WTC11 (cell line): ENCODE results near the gene MON1A. TPM values are rescaled to one million over a fixed set of nuclear protein-coding genes. Genes with fewer than 3 reads are reported as not detected.

ENCODE experiments used
- ATAC-seq: fragments of 200-7000 bp; cut with Tn5 transposase; 2 replicates; pipeline ENCODE4 v1.10.0; 2021; ENCODE audit warnings: mild to moderate bottlenecking, moderate library complexity
- CTCF ChIA-PET: fragments of 300-600 bp; sonication (Branson Sonifier 250); formaldehyde crosslinking; loops from one replicate; lab custom pipeline; 2021; ENCODE audit warnings: antibody characterized with exemption; lab: Charles Lee
- POLR2A ChIA-PET: fragments of 350-600 bp; sonication (Branson Sonifier 250); formaldehyde crosslinking; loops from one replicate; lab custom pipeline; 2021; ENCODE audit warnings: antibody characterized with exemption; lab: Charles Lee
- DNase-seq: peaks from one replicate; pipeline ENCODE4 v3.0.0; 2021; ENCODE audit warnings: low spot score
- H3K27ac Mint-ChIP-seq: 2 replicates; pipeline ENCODE4 v1.8.0; 2021; ENCODE audit warnings: mixed read lengths
- H3K27me3 Mint-ChIP-seq: 2 replicates; pipeline ENCODE4 v1.8.0; 2021; ENCODE audit warnings: low read depth, mild to moderate bottlenecking, moderate library complexity, mixed read lengths
- H3K36me3 Mint-ChIP-seq: 2 replicates; pipeline ENCODE4 v1.8.0; 2021; ENCODE audit warnings: mixed read lengths
- H3K4me1 Mint-ChIP-seq: 2 replicates; pipeline ENCODE4 v1.8.0; 2022; ENCODE audit warnings: mixed read lengths
- H3K4me3 Mint-ChIP-seq: 2 replicates; pipeline ENCODE4 v1.8.0; 2021; ENCODE audit warnings: mild to moderate bottlenecking, moderate library complexity, mixed read lengths
- H3K9me3 Mint-ChIP-seq: 2 replicates; pipeline ENCODE4 v1.8.0; 2021; ENCODE audit warnings: mixed read lengths
- ATF6 ChIP-seq: sonication (generic); formaldehyde crosslinking; IDR thresholded peaks from 2 replicates; pipeline ENCODE4 v1.8.1; 2023; ENCODE audit warnings: mild to moderate bottlenecking, missing genetic modification reagents
- CDX4 ChIP-seq: fragments of 250-450 bp; sonication (Bioruptor Pico); IDR thresholded peaks from 2 replicates; pipeline ENCODE4 v1.9.0; 2021; ENCODE audit warnings: moderate library complexity, mild to moderate bottlenecking, inconsistent platforms, borderline replicate concordance
- CTCF ChIP-seq: fragments of 200-600 bp; IDR thresholded peaks from 2 replicates; pipeline ENCODE4 v1.8.0; 2022; ENCODE audit warnings: antibody characterized with exemption
- FOXP4 ChIP-seq: sonication (generic); formaldehyde crosslinking; IDR thresholded peaks from 2 replicates; pipeline ENCODE4 v1.8.0; 2022; ENCODE audit warnings: mild to moderate bottlenecking, missing genetic modification reagents
- GRHL2 ChIP-seq: fragments of 250-450 bp; sonication (Bioruptor Pico); IDR thresholded peaks from 2 replicates; pipeline ENCODE4 v1.8.0; 2022; ENCODE audit warnings: mild to moderate bottlenecking, moderate library complexity; ENCODE audit not compliant: insufficient replicate concordance, severe bottlenecking
- NR2C2 ChIP-seq: sonication (generic); formaldehyde crosslinking; IDR thresholded peaks from 2 replicates; pipeline ENCODE4 v1.8.0; 2022; ENCODE audit warnings: mild to moderate bottlenecking, missing genetic modification reagents
- NR3C1 ChIP-seq: sonication (generic); formaldehyde crosslinking; conservative IDR thresholded peaks from 2 replicates; pipeline ENCODE4 v1.8.1; 2023; ENCODE audit warnings: low read depth, mild to moderate bottlenecking, missing genetic modification reagents
- PRRX2 ChIP-seq: fragments of 250-450 bp; sonication (Bioruptor Pico); IDR thresholded peaks from 2 replicates; pipeline ENCODE4 v1.8.0; 2021; ENCODE audit warnings: mild to moderate bottlenecking
- TEAD1 ChIP-seq: sonication (generic); formaldehyde crosslinking; IDR thresholded peaks from 2 replicates; pipeline ENCODE4 v1.8.0; 2022; ENCODE audit warnings: mild to moderate bottlenecking, missing genetic modification reagents
- ZBTB21 ChIP-seq: sonication (generic); formaldehyde crosslinking; IDR thresholded peaks from 2 replicates; pipeline ENCODE4 v1.8.1; 2023; ENCODE audit warnings: mild to moderate bottlenecking, missing genetic modification reagents, borderline replicate concordance
- ZNF219 ChIP-seq: sonication (generic); formaldehyde crosslinking; IDR thresholded peaks from 2 replicates; pipeline ENCODE4 v1.8.0; 2023; ENCODE audit warnings: missing genetic modification reagents, mild to moderate bottlenecking, borderline replicate concordance
- ZNF317 ChIP-seq: sonication (generic); formaldehyde crosslinking; IDR thresholded peaks from 2 replicates; pipeline ENCODE4 v1.8.1; 2023; ENCODE audit warnings: low read depth, mild to moderate bottlenecking, moderate library complexity, missing genetic modification reagents, borderline replicate concordance
- total RNA-seq: library from RNA; stranded (reverse); gene quantifications from 3 replicates; pipeline ENCODE4 v1.2.3, GENCODE V29; 2021
- TF ChIP-seq, protein P1 (sequence below): sonication (generic); formaldehyde crosslinking; conservative IDR thresholded peaks from 2 replicates; pipeline ENCODE4 v1.8.1; 2023; ENCODE audit warnings: mild to moderate bottlenecking, low read depth, missing genetic modification reagents, moderate library complexity
- TF ChIP-seq, protein P2 (sequence below): sonication (generic); formaldehyde crosslinking; IDR thresholded peaks from 2 replicates; pipeline ENCODE4 v1.8.0; 2022; ENCODE audit warnings: mild to moderate bottlenecking, missing genetic modification reagents
- TF ChIP-seq, protein P3 (sequence below): sonication (generic); formaldehyde crosslinking; IDR thresholded peaks from 2 replicates; pipeline ENCODE4 v1.8.0; 2022; ENCODE audit warnings: mild to moderate bottlenecking, missing genetic modification reagents
- TF ChIP-seq, protein P4 (sequence below): sonication (generic); formaldehyde crosslinking; IDR thresholded peaks from 2 replicates; pipeline ENCODE4 v1.8.1; 2023; ENCODE audit warnings: mild to moderate bottlenecking, missing genetic modification reagents, borderline replicate concordance

MON1A gene
- total RNA-seq, 1 experiment from 2014 or later, result 8.6 TPM

DNA sequence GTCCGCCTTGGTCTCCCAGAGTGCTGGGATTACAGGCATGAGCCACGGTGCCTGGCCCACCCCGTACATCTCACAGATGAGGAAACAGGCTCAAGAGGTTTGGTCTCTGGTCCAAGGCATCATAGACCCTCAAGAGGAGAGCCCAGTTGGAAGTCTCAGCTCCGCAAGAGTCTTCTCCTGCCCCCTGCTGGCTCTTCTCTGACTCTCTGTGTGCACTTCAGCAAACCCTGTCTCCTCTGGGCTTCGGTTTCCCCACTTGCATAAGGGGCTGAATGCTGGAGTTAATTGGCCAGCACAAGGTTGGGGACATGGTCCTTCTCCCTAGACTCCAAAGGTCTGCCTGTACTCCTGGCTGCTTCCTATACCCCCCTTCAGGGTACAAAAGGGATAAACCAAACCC is 29.8 kb downstream of the MON1A start:
- ATAC-seq, result peak; percentile 8
- TF ChIP-seq, protein P1, sequence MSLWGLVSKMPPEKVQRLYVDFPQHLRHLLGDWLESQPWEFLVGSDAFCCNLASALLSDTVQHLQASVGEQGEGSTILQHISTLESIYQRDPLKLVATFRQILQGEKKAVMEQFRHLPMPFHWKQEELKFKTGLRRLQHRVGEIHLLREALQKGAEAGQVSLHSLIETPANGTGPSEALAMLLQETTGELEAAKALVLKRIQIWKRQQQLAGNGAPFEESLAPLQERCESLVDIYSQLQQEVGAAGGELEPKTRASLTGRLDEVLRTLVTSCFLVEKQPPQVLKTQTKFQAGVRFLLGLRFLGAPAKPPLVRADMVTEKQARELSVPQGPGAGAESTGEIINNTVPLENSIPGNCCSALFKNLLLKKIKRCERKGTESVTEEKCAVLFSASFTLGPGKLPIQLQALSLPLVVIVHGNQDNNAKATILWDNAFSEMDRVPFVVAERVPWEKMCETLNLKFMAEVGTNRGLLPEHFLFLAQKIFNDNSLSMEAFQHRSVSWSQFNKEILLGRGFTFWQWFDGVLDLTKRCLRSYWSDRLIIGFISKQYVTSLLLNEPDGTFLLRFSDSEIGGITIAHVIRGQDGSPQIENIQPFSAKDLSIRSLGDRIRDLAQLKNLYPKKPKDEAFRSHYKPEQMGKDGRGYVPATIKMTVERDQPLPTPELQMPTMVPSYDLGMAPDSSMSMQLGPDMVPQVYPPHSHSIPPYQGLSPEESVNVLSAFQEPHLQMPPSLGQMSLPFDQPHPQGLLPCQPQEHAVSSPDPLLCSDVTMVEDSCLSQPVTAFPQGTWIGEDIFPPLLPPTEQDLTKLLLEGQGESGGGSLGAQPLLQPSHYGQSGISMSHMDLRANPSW (CRISPR knock-in tag), result no peak
- TF ChIP-seq CTCF, result peak; percentile 32; the same call in 1 of the 2 replicates
- TF ChIP-seq, protein P2, sequence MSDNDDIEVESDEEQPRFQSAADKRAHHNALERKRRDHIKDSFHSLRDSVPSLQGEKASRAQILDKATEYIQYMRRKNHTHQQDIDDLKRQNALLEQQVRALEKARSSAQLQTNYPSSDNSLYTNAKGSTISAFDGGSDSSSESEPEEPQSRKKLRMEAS, result 0 out of 2 replicates have a peak, but pooled peaks have one; percentile 19
- TF ChIP-seq, all 79 proteins: peak for 2
- Mint-ChIP-seq H3K27me3 (no peaks in the 10 kb centered on the region), H3K36me3 (no peaks in the 10 kb centered on the region), H3K4me1 (peaks cover 7% of the 10 kb centered on the region), H3K9me3 (no peaks in the 10 kb centered on the region), H3K4me3 (no peak overlapping the region), H3K27ac (no peak overlapping the region)
- ChIA-PET CTCF (interaction anchor here (0.6 to 8.9 kb wide), 22 partner anchors 9 to 1477 kb away, joined by 3 to 103 read pairs (median 4); partner anchors contain the start of genes AMIGO3, CAMKV, INKA1 and MON1A), POLR2A (interaction anchor here (0.6 kb wide), 1 partner anchor 26 kb away, joined by 3 read pairs; no protein-coding TSS in a partner anchor)
- DNase-seq, result peak; percentile 61

GRCh38 chr3:49898991-49899390 is 30.6 kb downstream of the MON1A start:
- no peak for DNase-seq
- CTCF ChIA-PET, result interaction anchor here (0.5 to 8.9 kb wide), 8 partner anchors 12 to 95 kb away, joined by 3 to 103 read pairs (median 18); partner anchors contain the start of gene INKA1
- no peaks in the 10 kb centered on the region for H3K9me3 Mint-ChIP-seq
- no peaks in the 10 kb centered on the region for H3K36me3 Mint-ChIP-seq
- no peak for ATAC-seq
- H3K4me1 Mint-ChIP-seq, result peaks cover 5% of the 10 kb centered on the region
- POLR2A ChIA-PET, result no interaction called here
- no peaks in the 10 kb centered on the region for H3K27me3 Mint-ChIP-seq
- no peak overlapping the region for H3K27ac Mint-ChIP-seq
- no peak overlapping the region for H3K4me3 Mint-ChIP-seq
- TF ChIP-seq ATF6 (CRISPR knock-in tag), result no peak
- no peak for TF ChIP-seq ZNF219
- TF ChIP-seq GRHL2 (CRISPR knock-in tag), result no peak
- TF ChIP-seq CDX4, result no peak
- no peak for TF ChIP-seq TEAD1 (CRISPR knock-in tag)
- no peak for TF ChIP-seq NR3C1 (CRISPR knock-in tag)
- no peak for TF ChIP-seq ZBTB21 (CRISPR knock-in tag)
- TF ChIP-seq, protein P3, sequence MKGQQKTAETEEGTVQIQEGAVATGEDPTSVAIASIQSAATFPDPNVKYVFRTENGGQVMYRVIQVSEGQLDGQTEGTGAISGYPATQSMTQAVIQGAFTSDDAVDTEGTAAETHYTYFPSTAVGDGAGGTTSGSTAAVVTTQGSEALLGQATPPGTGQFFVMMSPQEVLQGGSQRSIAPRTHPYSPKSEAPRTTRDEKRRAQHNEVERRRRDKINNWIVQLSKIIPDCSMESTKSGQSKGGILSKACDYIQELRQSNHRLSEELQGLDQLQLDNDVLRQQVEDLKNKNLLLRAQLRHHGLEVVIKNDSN (CRISPR knock-in tag), result no peak
- TF ChIP-seq NR2C2 (CRISPR knock-in tag), result no peak
- TF ChIP-seq, protein P4, sequence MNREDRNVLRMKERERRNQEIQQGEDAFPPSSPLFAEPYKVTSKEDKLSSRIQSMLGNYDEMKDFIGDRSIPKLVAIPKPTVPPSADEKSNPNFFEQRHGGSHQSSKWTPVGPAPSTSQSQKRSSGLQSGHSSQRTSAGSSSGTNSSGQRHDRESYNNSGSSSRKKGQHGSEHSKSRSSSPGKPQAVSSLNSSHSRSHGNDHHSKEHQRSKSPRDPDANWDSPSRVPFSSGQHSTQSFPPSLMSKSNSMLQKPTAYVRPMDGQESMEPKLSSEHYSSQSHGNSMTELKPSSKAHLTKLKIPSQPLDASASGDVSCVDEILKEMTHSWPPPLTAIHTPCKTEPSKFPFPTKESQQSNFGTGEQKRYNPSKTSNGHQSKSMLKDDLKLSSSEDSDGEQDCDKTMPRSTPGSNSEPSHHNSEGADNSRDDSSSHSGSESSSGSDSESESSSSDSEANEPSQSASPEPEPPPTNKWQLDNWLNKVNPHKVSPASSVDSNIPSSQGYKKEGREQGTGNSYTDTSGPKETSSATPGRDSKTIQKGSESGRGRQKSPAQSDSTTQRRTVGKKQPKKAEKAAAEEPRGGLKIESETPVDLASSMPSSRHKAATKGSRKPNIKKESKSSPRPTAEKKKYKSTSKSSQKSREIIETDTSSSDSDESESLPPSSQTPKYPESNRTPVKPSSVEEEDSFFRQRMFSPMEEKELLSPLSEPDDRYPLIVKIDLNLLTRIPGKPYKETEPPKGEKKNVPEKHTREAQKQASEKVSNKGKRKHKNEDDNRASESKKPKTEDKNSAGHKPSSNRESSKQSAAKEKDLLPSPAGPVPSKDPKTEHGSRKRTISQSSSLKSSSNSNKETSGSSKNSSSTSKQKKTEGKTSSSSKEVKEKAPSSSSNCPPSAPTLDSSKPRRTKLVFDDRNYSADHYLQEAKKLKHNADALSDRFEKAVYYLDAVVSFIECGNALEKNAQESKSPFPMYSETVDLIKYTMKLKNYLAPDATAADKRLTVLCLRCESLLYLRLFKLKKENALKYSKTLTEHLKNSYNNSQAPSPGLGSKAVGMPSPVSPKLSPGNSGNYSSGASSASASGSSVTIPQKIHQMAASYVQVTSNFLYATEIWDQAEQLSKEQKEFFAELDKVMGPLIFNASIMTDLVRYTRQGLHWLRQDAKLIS (CRISPR knock-in tag), result no peak
- no peak for TF ChIP-seq CTCF
- TF ChIP-seq FOXP4 (CRISPR knock-in tag), result no peak
- no peak for TF ChIP-seq PRRX2 (CRISPR knock-in tag)
- no peak for TF ChIP-seq ZNF317
